K562 (cell line): ENCODE results near the gene SERPINA6. TPM values are rescaled to one million over a fixed set of nuclear protein-coding genes. Genes with fewer than 3 reads are reported as not detected.

ENCODE experiments used
- ATAC-seq: fragments of 200-7000 bp; cut with Tn5 transposase; 3 replicates; pipeline ENCODE4 v1.9.1; 2020; ENCODE audit warnings: moderate library complexity
- BruUV-seq: library from RNA; stranded (reverse); fragments of 400-500 nt; replicated peaks from 2 replicates; lab custom pipeline; 2021; lab: Mats Ljungman, UMichigan
- CTCF ChIA-PET: fragments of 300-600 bp; formaldehyde crosslinking; extraction: SDS; loops from one replicate; lab custom pipeline; 2021; ENCODE audit warnings: low intra/inter-chr PET ratio; lab: Yijun Ruan, JAX
- POLR2A ChIA-PET: fragments of 300-600, 350-650 bp; sonication (Branson Sonifier 250); formaldehyde crosslinking; extraction: SDS; loops from one replicate; lab custom pipeline; 2021; ENCODE audit warnings: antibody characterized with exemption, inconsistent platforms; lab: Yijun Ruan, JAX
- DNase-seq, 4 experiments: peaks; one replicate each; pipeline versions ENCODE4 v3.0.0 to v3.0.0-alpha.2; 2011 to 2018; ENCODE audit warnings: low spot score in 3 of 4, mixed read lengths in 3 of 4; ENCODE audit errors: extremely low read depth in 1 of 4
- FAIRE-seq: peaks from 2 replicates; lab custom pipeline; 2011; peaks lifted over from hg19 to GRCh38; lab: Jason Lieb, UNC
- H2AFZ ChIP-seq: 2 replicates; pipeline ENCODE4 v1.6.0; 2011; ENCODE audit warnings: low read depth, low read length, control low read depth, inconsistent platforms
- H3K27ac ChIP-seq: fragments of 200-600 bp; 3 replicates; pipeline ENCODE4 v1.8.0; 2011; ENCODE audit warnings: low read depth, mild to moderate bottlenecking, control low read depth, inconsistent platforms, low read length, moderate library complexity, mixed read lengths; ENCODE audit errors: extremely low read depth
- H3K27me3 ChIP-seq, 2 experiments: fragments of 300-600 bp in 1 of 2; 2 replicates in 1 of 2; 3 replicates in 1 of 2; pipeline versions ENCODE4 v1.6.0 to v1.8.0; 2011; ENCODE audit warnings: inconsistent platforms in 2 of 2, low read length in 2 of 2, mild to moderate bottlenecking in 1 of 2, mixed read lengths in 1 of 2, moderate library complexity in 1 of 2; ENCODE audit not compliant: control insufficient read depth in 2 of 2, insufficient read depth in 2 of 2
- H3K36me3 ChIP-seq: fragments of 300-600 bp; 3 replicates; pipeline ENCODE4 v1.8.0; 2011; ENCODE audit warnings: mild to moderate bottlenecking, low read length, inconsistent platforms; ENCODE audit not compliant: control insufficient read depth, insufficient read depth
- H3K4me1 ChIP-seq, 2 experiments: fragments of 200-600 bp in 1 of 2; replicated peaks in 1 of 2; 2 replicates in 1 of 2; 3 replicates in 1 of 2; pipeline versions ENCODE4 v1.5.1 to v1.8.0; 2011; ENCODE audit warnings: inconsistent platforms in 2 of 2, low read length in 2 of 2, mild to moderate bottlenecking in 1 of 2, mixed read lengths in 1 of 2, moderate library complexity in 1 of 2; ENCODE audit not compliant: control insufficient read depth in 2 of 2, insufficient read depth in 2 of 2
- H3K4me2 ChIP-seq: 2 replicates; pipeline ENCODE4 v1.6.1; 2011; ENCODE audit warnings: low read length, control low read depth, inconsistent platforms, mixed read lengths; ENCODE audit not compliant: insufficient read depth
- H3K4me3 ChIP-seq: fragments of 200-600 bp; sonication (generic), shearing (Covaris generic); 2 replicates; pipeline ENCODE4 v1.5.1; 2016; ENCODE audit warnings: control low read depth, inconsistent platforms
- H3K79me2 ChIP-seq: fragments of 200-600 bp; 3 replicates; pipeline ENCODE4 v1.8.0; 2011; ENCODE audit warnings: low read length, inconsistent platforms; ENCODE audit not compliant: control insufficient read depth, insufficient read depth
- H3K9ac ChIP-seq, 2 experiments: 2 replicates each; pipeline versions ENCODE4 v1.6.0 to v1.6.1; 2011; ENCODE audit warnings: low read depth in 2 of 2, low read length in 2 of 2, control low read depth in 1 of 2, inconsistent platforms in 1 of 2, mild to moderate bottlenecking in 1 of 2, mixed read lengths in 1 of 2; ENCODE audit not compliant: insufficient read depth in 1 of 2
- H3K9me1 ChIP-seq: one replicate; pipeline ENCODE4 v1.6.0; 2011; ENCODE audit warnings: inconsistent platforms, mild to moderate bottlenecking, low read length, moderate library complexity; ENCODE audit not compliant: control insufficient read depth, insufficient read depth
- H3K9me3 ChIP-seq: replicated peaks from 2 replicates; pipeline ENCODE4 v1.5.1; 2011; ENCODE audit warnings: low read depth, low read length, inconsistent platforms; ENCODE audit not compliant: control insufficient read depth, insufficient read depth
- H4K20me1 ChIP-seq: replicated peaks from 2 replicates; pipeline ENCODE4 v1.6.1; 2011; ENCODE audit warnings: low read length, inconsistent platforms, mixed read lengths; ENCODE audit not compliant: control insufficient read depth, insufficient read depth
- BDP1 ChIP-seq: IDR thresholded peaks from 3 replicates; pipeline ENCODE4 v1.6.1; 2011; ENCODE audit not compliant: insufficient read length, insufficient read depth
- CTCF ChIP-seq, 3 experiments: IDR thresholded peaks in 2 of 3; conservative IDR thresholded peaks in 1 of 3; 2 replicates each; pipeline ENCODE4 v1.5.1; 2011 to 2012; ENCODE audit warnings: low read length in 3 of 3, mild to moderate bottlenecking in 3 of 3, control low read depth in 2 of 3, improper control_type of control experiment in 1 of 3, inconsistent platforms in 1 of 3, low read depth in 1 of 3, mixed read lengths in 1 of 3, moderate library complexity in 1 of 3; ENCODE audit not compliant: insufficient read depth in 2 of 3
- ILK ChIP-seq: fragments of 450-650 bp; IDR thresholded peaks from 2 replicates; pipeline ENCODE4 v1.6.1; 2016; ENCODE audit warnings: missing genetic modification characterization, low read depth, mild to moderate bottlenecking, missing compliant biosample characterization, moderate library complexity, borderline replicate concordance
- POLR2AphosphoS5 ChIP-seq: IDR thresholded peaks from 2 replicates; pipeline ENCODE4 v1.6.1; 2011; ENCODE audit warnings: mild to moderate bottlenecking, low read depth, low read length, moderate library complexity; ENCODE audit not compliant: control insufficient read depth, insufficient read depth
- POLR2B ChIP-seq: fragments of 450-650 bp; IDR thresholded peaks from 2 replicates; pipeline ENCODE4 v1.6.1; 2018; ENCODE audit warnings: low read depth; ENCODE audit not compliant: partially characterized antibody
- SRF ChIP-seq, 2 experiments: fragments of 250-450, 450-650 bp in 1 of 2; sonication (Bioruptor Pico) in 1 of 2; sonication (generic) in 1 of 2; formaldehyde crosslinking; IDR thresholded peaks; 2 replicates each; pipeline versions ENCODE4 v1.5.0 to v1.5.1; 2020 to 2022; ENCODE audit warnings: mild to moderate bottlenecking in 1 of 2, missing genetic modification reagents in 1 of 2
- ZBTB1 ChIP-seq: sonication (generic); formaldehyde crosslinking; IDR thresholded peaks from 2 replicates; pipeline ENCODE4 v1.8.1; 2023; ENCODE audit warnings: missing genetic modification reagents, low read depth, mild to moderate bottlenecking, borderline replicate concordance
- ZNF316 ChIP-seq: fragments of 450-650 bp; IDR thresholded peaks from 2 replicates; pipeline ENCODE4 v1.6.1; 2016
- ZNF79 ChIP-seq: fragments of 250-450 bp; sonication (Bioruptor Pico); IDR thresholded peaks from 2 replicates; pipeline ENCODE4 v1.4.0; 2020; ENCODE audit warnings: low read depth, mild to moderate bottlenecking, moderate library complexity
- WGBS: fragments of 100-300 bp; shearing (Covaris generic); methylation state at CpG from one replicate; pipeline ENCODE4 v1.1.6; 2016; ENCODE audit warnings: low coverage, mixed read lengths; ENCODE audit not compliant: insufficient coverage; ENCODE audit errors: missing lambda C conversion rate; 5-methylcytosine and 5-hydroxymethylcytosine counted together
- in situ Hi-C: fragments of 300-500 bp; cut with MboI; formaldehyde crosslinking; loops from 4 replicates; pipeline ENCODE4 v1.15.0; 2018; ENCODE audit warnings: inconsistent platforms, mixed read lengths
- intact Hi-C: fragments of 100-400 bp; cut with micrococcal nuclease; formaldehyde crosslinking; loops from 2 replicates; pipeline ENCODE4 v1.14.2; 2022
- polyA plus RNA-seq, 8 experiments: library from polyadenylated mRNA; depleted of rRNA in 4 of 8; stranded (reverse) in 5 of 8; unstranded in 3 of 8; fragments of >200 nt; fragmentation: Nextera tagmentation in 2 of 8; fragmentation: Illumina TruSeq in 1 of 8; extraction: Ambion mirVana in 2 of 8; extraction: Trizol in 1 of 8; gene quantifications; 2 replicates each; pipeline versions ENCODE4 v1.2.1 to v1.2.3, GENCODE V29; 2011 to 2014; ENCODE audit warnings: inconsistent platforms in 1 of 8, missing spikeins in 1 of 8
- total RNA-seq, 7 experiments: library from RNA; depleted of rRNA in 6 of 7; stranded (reverse); fragments of >200 nt in 6 of 7; fragmentation: Illumina TruSeq in 2 of 7; extraction: Trizol in 2 of 7; gene quantifications; 2 replicates each; pipeline versions ENCODE4 v1.2.1 to v1.2.3, GENCODE V29; 2011 to 2021; ENCODE audit warnings: low replicate concordance in 1 of 7
- TF ChIP-seq, protein P1 (sequence below): fragments of 250-450 bp; sonication (Bioruptor Pico); IDR thresholded peaks from 2 replicates; pipeline ENCODE4 v1.5.0; 2021; ENCODE audit warnings: mild to moderate bottlenecking, moderate library complexity

Gene SERPINA6
- total and polyA plus RNA-seq, 9 of the 15 experiments (the other 6 are each of a cell fraction or from before 2014, with no cell fraction given): not detected

DNA sequence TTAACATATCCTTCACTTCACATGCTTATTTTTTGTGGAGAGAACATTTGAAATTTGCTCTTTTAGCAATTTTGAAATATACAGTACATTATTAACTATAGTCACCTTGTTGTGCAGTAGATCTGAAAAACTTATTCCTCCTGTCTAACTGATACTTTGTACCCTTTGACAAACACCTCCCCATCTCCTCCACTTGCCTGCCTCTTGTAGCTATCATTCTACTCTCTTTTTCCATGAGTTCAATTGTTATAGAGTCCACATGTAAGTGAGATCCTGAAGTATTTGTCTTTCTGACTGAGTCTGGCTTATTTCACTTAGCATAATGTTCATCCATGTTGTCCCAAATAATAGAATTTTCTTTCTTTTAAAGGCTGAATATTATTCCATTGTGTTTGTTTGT is 9.5 kb upstream of the SERPINA6 start (continued):
- TF ChIP-seq ZBTB1 (CRISPR knock-in tag) (no peak), ZNF79 (no peak)

DNA sequence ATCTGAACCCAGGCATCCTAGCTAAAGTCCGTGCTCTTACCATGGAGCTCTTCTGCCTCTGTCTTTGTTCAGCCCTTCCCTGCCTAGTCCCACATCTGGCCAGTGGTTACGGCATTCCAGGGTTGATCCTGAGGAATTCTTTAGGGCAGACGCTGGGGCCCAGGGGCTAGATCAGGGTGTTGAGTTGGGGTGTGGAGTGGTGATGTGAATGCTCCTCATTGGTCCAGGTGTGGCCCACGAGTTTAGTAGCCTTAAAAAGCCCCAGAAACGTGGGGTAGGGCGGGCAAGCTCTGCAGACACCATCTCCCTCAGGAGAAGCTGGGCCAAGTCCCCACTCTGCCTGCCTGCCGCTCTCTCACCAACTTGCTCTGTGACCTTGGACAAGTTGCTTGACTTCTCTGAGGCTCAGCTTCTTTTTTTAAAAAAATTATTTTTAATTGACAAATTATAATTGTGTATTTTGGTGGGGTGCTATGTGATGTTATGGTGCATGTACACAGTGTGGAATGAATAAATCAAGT is 9.0 kb upstream of the SERPINA6 start:
- CTCF ChIA-PET: no interaction called here
- Histone ChIP-seq H3K4me1 (no peaks in the 10 kb centered on the region), H3K9me3 (no peaks in the 10 kb centered on the region), H3K27me3 (no peaks in the 10 kb centered on the region), H2AFZ (no peak overlapping the region), H3K4me3 (no peak overlapping the region), H3K9ac (no peak overlapping the region), H3K79me2 (no peaks in the 10 kb centered on the region), H3K27ac (no peak overlapping the region), H3K4me2 (no peak overlapping the region), H3K36me3 (no peaks in the 10 kb centered on the region), H4K20me1 (no peaks in the 10 kb centered on the region), H3K9me1 (no peaks in the 10 kb centered on the region)
- BruUV-seq: no TSS peak
- 0% methylated on average over 7 of the region's 7 CpGs for WGBS
- in situ Hi-C loops (no loop called here), intact Hi-C loops (no loop called here)
- ATAC-seq: no peak
- DNase-seq: no peak
- FAIRE-seq: no peak
- POLR2A ChIA-PET: no interaction called here
- TF ChIP-seq ZNF316 (no peak), POLR2AphosphoS5 (no peak), POLR2B (no peak), ILK (tag) (no peak), BDP1 (no peak), SRF (CRISPR knock-in tag; IDR thresholded peaks at IDR 0.05) (no peak), CTCF (IDR thresholded peaks at IDR 0.05 in 2 of 3, conservative IDR thresholded peaks at IDR 0.05 in 1 of 3; ENCODE audit: insufficient read depth in 2 of 3, low read depth in 1 of 3, low read length in 3 of 3) (no peak)
- TF ChIP-seq, protein P1, sequence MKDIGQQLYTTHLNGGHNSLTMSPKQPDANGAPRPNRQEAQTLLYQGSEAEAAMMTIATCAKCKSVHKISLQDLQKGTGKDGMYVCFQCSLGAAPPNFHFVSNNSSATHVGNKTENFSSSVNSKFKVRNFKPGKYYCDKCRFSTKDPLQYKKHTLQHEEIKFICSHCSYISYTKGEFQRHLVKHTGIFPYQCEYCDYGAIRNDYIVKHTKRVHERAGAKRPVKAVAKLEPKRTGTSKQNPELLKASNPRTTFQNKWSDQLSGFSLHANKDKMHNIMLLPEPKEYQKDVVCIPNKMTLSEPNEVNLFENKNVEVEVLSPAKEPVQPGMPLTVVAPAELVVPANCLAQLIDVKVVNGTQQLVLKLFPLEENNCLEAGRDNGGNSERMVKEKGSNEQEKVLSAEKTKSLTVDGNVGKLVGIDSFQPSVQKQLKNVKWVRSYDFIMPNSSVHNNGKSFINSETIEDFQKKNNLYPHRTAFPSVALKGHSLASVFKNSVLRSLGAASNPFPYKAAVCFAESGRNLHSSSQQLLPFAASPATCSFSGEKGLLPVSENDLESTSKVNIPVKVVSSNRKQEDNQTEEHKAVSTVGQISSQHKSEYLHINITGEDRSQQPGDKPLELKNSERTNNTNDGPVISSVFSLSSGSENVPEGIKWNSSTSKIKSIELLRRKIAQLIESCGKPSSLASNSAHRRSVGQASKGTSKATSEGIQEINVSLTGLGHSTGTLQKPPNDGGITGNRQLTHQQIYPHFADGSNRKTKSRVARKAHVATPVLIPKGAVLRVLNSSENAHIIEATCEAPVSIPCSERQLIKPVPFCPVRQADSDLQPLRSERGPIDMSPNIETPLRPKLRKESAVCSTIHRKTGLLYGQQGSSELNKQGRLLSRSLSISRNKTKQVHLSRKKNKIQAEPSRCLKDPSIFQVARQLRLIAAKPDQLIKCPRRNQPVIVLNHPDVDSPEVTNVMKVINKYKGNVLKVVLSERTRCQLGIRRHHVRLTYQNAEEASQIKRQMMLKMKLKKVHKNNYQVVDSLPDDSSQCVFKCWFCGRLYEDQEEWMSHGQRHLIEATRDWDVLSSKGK (CRISPR knock-in tag): no peak
